Prostate gland (tissue), 2 donors: ENCODE data around the gene NPTXR. TPM values are rescaled to one million over a fixed set of nuclear protein-coding genes. Genes with fewer than 3 reads are reported as not detected.
"Not testable (repeated sequence)": the region's sequence is repeated elsewhere in the genome, so short reads cannot be mapped to it uniquely, and the experiment has no call there.

Experiments used
- DNase-seq: peaks from one replicate; pipeline ENCODE4 v3.0.0-alpha.2; 2019; ENCODE audit warnings: low spot score
- H3K27ac ChIP-seq, 2 donors: fragments of 200-600 bp; sonication (generic); 2 replicates each; pipeline ENCODE4 v1.5.1; 2017 to 2019
- H3K27me3 ChIP-seq: fragments of 200-600 bp; sonication (generic); replicated peaks from 2 replicates; pipeline ENCODE4 v1.5.1; 2019; ENCODE audit not compliant: insufficient read depth
- H3K36me3 ChIP-seq, 2 donors: fragments of 200-600 bp; sonication (generic); 1 replicate in 1 of 2; 2 replicates in 1 of 2; pipeline versions ENCODE4 v1.5.1 to v1.8.1; 2017 to 2019
- H3K4me1 ChIP-seq: fragments of 200-600 bp; sonication (generic); replicated peaks from 2 replicates; pipeline ENCODE4 v1.5.1; 2019
- H3K4me3 ChIP-seq, 2 donors: fragments of 200-600 bp; sonication (generic); 2 replicates each; pipeline ENCODE4 v1.5.1; 2017 to 2019
- H3K9me3 ChIP-seq: fragments of 200-600 bp; sonication (generic); 2 replicates; pipeline ENCODE4 v1.5.1; 2017
- CTCF ChIP-seq, 4 experiments: fragments of 200-600 bp in 2 of 4; fragments of 450-650 bp in 2 of 4; sonication (generic) in 2 of 4; IDR thresholded peaks; 1 replicate in 3 of 4; 2 replicates in 1 of 4; pipeline ENCODE4 v1.5.1; 2016 to 2019; ENCODE audit warnings: antibody characterized with exemption in 4 of 4, mild to moderate bottlenecking in 2 of 4, moderate library complexity in 2 of 4
- POLR2A ChIP-seq: fragments of 450-650 bp; IDR thresholded peaks from one replicate; pipeline ENCODE4 v1.6.1; 2016; ENCODE audit warnings: antibody characterized with exemption, mild to moderate bottlenecking
- POLR2AphosphoS5 ChIP-seq: sonication (generic); formaldehyde crosslinking; IDR thresholded peaks from one replicate; pipeline ENCODE4 v1.6.1; 2017; ENCODE audit warnings: antibody characterized with exemption
- WGBS: methylation state at CpG from one replicate; pipeline ENCODE4 v1.1.5; 2018; 5-methylcytosine and 5-hydroxymethylcytosine counted together
- intact Hi-C: fragments of 100-400 bp; cut with DNase I; formaldehyde crosslinking; loops from one replicate; pipeline ENCODE4 v1.14.2; 2022
- total RNA-seq, 2 donors: library from RNA; depleted of rRNA; stranded (reverse); fragments of >200 nt; gene quantifications; one replicate each; pipeline ENCODE4 v1.1.0, GENCODE V29; 2016

Gene NPTXR
- total RNA-seq, 2 donors from 2014 or later = 12.6 to 36.2 TPM

- no peaks in the 10 kb centered on the region for H3K27me3 ChIP-seq
- intact Hi-C loops = loop anchor here (10.0 kb wide), 1 partner anchor 265 kb away; no protein-coding TSS in a partner anchor
- H3K4me1 ChIP-seq = peaks cover 6% of the 10 kb centered on the region
- no peaks in the 10 kb centered on the region for H3K36me3 ChIP-seq
- no peaks in the 10 kb centered on the region for H3K9me3 ChIP-seq
- 83% methylated on average over 14 of the region's 14 CpGs for WGBS
- H3K4me3 ChIP-seq = no peak overlapping the region
- TF ChIP-seq CTCF (IDR thresholded peaks at IDR 0.05) = no peak
- no peak for TF ChIP-seq POLR2AphosphoS5
- no peak for TF ChIP-seq POLR2A
- DNase-seq = no peak
- H3K27ac ChIP-seq = no peak overlapping the region
Measured at GRCh38 chr22:38859581-38860282, 15.9 kb upstream of the NPTXR start.

GRCh38 chr22:38858492-38858891 lies 14.7 kb upstream of the NPTXR start:
- H3K9me3 ChIP-seq = no peaks in the 10 kb centered on the region
- no peak overlapping the region for H3K27ac ChIP-seq
- no peak for TF ChIP-seq CTCF (IDR thresholded peaks at IDR 0.05)
- no peak for TF ChIP-seq POLR2A
- TF ChIP-seq POLR2AphosphoS5 = no peak
- DNase-seq = no peak
- H3K4me1 ChIP-seq = no peaks in the 10 kb centered on the region
- WGBS = 63% methylated on average over 9 of the region's 9 CpGs
- H3K4me3 ChIP-seq = no peak overlapping the region
- H3K36me3 ChIP-seq = no peaks in the 10 kb centered on the region
- intact Hi-C loops = no loop called here
- H3K27me3 ChIP-seq = no peaks in the 10 kb centered on the region

GRCh38 chr22:38854476-38854875 lies 10.6 kb upstream of the NPTXR start:
- H3K4me3 ChIP-seq, H3K9me3 ChIP-seq, H3K36me3 ChIP-seq, H3K4me1 ChIP-seq, H3K27ac ChIP-seq, H3K27me3 ChIP-seq, intact Hi-C loops, DNase-seq: not testable (repeated sequence)
- WGBS = 86% methylated on average over 7 of the region's 7 CpGs

GRCh38 chr22:38853883-38854282 lies 10.1 kb upstream of the NPTXR start:
- 80% methylated on average over 5 of the region's 5 CpGs for WGBS
- H3K27ac ChIP-seq, H3K9me3 ChIP-seq, DNase-seq, H3K27me3 ChIP-seq, H3K36me3 ChIP-seq, H3K4me1 ChIP-seq, H3K4me3 ChIP-seq, intact Hi-C loops: not testable (repeated sequence)

GRCh38 chr22:38853196-38853651 lies 9.4 kb upstream of the NPTXR start:
- Histone ChIP-seq H3K36me3 (no peaks in the 10 kb centered on the region), H3K27ac (no peak overlapping the region), H3K4me1 (no peaks in the 10 kb centered on the region), H3K4me3 (no peak overlapping the region), H3K27me3 (no peaks in the 10 kb centered on the region), H3K9me3 (no peaks in the 10 kb centered on the region)
- intact Hi-C loops = no loop called here
- WGBS = 69% methylated on average over 9 of the region's 9 CpGs
- no peak for TF ChIP-seq POLR2AphosphoS5
- no peak for TF ChIP-seq CTCF (IDR thresholded peaks at IDR 0.05)
- no peak for TF ChIP-seq POLR2A
- no peak for DNase-seq

- Histone ChIP-seq H3K4me3 (no peak overlapping the region), H3K9me3 (no peaks in the 10 kb centered on the region), H3K27ac (no peak overlapping the region), H3K27me3 (no peaks in the 10 kb centered on the region), H3K36me3 (no peaks in the 10 kb centered on the region), H3K4me1 (no peaks in the 10 kb centered on the region)
- no peak for DNase-seq
- intact Hi-C loops = no loop called here
- TF ChIP-seq POLR2AphosphoS5 (no peak), POLR2A (no peak), CTCF (IDR thresholded peaks at IDR 0.05) (no peak)
- WGBS = 94% methylated on average over 1 of the region's 1 CpG
Measured at GRCh38 chr22:38852522-38852921, 8.7 kb upstream of the NPTXR start.
